AG09309 (cell line): ENCODE results near the gene PLK5.
"Not testable (repeated sequence)": the region's sequence is repeated elsewhere in the genome, so short reads cannot be mapped to it uniquely, and the experiment has no call there.

Source experiments
- DNase-seq: peaks from one replicate; pipeline ENCODE4 v3.0.0-alpha.2; 2010; ENCODE audit warnings: low read depth
- H3K4me3 ChIP-seq: 2 replicates; pipeline ENCODE4 v1.5.1; 2011; ENCODE audit warnings: mild to moderate bottlenecking, low read depth, low read length, moderate library complexity; ENCODE audit not compliant: control insufficient read depth
- TF ChIP-seq, protein P1 (sequence below): IDR thresholded peaks from 2 replicates; pipeline ENCODE4 v1.5.1; 2011; ENCODE audit warnings: mild to moderate bottlenecking, low read depth, low read length, inconsistent platforms; ENCODE audit not compliant: insufficient read depth, control insufficient read depth; ENCODE audit errors: missing control alignments

PLK5 gene

DNA sequence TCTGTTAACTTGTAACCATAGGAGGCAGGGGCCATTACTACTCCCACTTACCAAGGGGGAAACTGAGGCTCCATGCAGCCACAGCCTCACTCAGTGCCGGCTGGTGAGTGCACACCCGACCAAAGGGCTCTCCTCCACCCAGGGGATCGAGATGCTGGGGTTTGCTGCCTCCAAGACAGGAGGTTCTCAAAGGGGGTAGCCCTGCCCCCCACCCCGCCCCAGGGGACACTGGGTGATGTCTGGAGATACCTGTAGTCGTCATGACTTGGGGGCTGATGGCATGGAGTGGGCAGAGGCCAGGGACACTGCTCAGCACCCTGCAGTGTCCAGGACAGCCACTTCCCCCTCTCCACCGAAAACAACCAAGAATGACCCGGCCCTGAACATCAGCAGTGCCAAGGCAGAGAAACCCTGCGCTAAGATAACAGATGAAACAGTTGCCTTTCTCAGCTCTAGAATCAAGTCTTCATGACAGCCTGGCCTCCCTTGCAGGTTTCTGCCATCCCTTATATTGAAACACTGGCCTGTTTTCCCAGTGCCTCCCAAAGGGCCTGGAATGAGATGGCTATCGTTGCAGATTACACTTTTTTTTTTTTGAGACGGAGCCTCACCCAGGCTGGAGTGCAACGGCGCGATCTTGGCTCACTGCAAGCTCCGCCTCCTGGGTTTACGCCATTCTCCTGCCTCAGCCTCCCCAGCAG, 29.6 kb upstream of the PLK5 start:
- no peak for DNase-seq
- TF ChIP-seq, protein P1, sequence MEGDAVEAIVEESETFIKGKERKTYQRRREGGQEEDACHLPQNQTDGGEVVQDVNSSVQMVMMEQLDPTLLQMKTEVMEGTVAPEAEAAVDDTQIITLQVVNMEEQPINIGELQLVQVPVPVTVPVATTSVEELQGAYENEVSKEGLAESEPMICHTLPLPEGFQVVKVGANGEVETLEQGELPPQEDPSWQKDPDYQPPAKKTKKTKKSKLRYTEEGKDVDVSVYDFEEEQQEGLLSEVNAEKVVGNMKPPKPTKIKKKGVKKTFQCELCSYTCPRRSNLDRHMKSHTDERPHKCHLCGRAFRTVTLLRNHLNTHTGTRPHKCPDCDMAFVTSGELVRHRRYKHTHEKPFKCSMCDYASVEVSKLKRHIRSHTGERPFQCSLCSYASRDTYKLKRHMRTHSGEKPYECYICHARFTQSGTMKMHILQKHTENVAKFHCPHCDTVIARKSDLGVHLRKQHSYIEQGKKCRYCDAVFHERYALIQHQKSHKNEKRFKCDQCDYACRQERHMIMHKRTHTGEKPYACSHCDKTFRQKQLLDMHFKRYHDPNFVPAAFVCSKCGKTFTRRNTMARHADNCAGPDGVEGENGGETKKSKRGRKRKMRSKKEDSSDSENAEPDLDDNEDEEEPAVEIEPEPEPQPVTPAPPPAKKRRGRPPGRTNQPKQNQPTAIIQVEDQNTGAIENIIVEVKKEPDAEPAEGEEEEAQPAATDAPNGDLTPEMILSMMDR: no peak
- H3K4me3 ChIP-seq: no peak overlapping the region

DNA sequence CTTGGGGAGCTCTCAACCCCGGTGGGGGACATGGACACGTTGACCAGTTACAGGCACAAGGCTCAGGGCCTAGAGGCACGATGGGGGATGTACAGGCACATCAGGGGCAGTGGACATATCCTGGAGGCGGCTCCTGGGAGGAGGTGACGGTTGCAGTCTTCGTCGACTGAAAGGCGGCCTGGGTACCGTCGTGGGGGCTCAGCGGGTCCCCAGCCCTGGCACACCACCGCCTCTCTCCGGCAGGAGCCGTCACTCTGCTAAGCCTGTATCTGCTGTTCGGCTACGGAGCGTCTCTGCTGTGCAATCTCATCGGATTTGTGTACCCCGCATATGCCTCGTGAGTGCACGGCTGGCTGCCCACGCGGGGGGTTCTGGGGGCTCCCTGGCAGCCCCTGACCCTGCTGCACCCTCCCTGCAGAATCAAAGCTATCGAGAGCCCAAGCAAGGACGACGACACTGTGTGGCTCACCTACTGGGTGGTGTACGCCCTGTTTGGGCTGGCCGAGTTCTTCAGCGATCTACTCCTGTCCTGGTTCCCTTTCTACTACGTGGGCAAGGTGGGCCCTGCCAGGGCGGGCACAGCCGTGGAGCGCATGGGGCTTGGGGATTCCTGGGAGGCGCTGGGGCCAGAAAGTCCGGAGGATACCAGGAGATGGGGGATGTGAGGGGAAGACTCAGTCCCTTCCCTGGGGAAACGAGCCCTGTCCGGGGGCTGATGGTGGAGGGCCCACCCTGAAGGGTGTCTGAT, 28.7 kb upstream of the PLK5 start:
- no peak for DNase-seq
- TF ChIP-seq, protein P1: no peak
- no peak overlapping the region for H3K4me3 ChIP-seq

DNA sequence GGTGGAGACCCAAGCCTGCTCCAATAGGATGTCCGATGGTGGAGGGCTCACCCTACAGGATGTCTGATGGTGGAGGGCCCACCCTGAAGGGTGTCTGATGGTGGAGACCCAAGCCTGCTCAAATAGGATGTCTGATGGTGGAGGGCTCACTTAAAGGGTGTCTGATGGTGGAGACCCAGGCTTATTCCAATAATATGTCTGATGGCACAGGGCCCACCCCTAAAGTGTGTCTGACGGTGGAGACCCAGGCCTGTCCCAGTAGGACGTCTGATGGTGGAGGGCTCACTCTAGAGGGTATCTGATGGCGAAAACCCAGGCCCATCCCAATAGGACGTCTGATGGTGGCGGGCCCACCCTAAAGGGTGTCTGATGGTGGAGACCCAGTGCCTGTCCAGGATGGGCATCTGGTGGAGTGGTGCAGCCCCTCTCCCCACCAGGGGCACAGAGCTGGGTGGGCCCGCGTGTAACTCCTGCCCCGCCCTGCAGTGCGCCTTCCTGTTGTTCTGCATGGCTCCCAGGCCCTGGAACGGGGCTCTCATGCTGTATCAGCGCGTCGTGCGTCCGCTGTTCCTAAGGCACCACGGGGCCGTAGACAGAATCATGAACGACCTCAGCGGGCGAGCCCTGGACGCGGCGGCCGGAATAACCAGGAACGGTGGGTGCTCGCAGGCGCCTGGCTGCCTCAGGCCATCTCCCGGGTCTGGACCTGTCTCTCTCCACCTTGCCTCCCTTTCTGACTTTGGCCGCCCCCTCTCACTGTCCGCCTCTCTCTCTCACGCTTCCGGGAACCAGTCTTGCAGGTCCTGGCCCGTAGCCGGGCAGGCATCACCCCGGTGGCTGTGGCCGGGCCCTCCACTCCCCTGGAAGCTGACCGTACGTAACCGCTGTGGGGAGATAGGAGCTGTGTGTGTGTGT, 27.8 kb upstream of the PLK5 start:
- H3K4me3 ChIP-seq: no peak overlapping the region
- no peak for DNase-seq
- TF ChIP-seq, protein P1: no peak

DNA sequence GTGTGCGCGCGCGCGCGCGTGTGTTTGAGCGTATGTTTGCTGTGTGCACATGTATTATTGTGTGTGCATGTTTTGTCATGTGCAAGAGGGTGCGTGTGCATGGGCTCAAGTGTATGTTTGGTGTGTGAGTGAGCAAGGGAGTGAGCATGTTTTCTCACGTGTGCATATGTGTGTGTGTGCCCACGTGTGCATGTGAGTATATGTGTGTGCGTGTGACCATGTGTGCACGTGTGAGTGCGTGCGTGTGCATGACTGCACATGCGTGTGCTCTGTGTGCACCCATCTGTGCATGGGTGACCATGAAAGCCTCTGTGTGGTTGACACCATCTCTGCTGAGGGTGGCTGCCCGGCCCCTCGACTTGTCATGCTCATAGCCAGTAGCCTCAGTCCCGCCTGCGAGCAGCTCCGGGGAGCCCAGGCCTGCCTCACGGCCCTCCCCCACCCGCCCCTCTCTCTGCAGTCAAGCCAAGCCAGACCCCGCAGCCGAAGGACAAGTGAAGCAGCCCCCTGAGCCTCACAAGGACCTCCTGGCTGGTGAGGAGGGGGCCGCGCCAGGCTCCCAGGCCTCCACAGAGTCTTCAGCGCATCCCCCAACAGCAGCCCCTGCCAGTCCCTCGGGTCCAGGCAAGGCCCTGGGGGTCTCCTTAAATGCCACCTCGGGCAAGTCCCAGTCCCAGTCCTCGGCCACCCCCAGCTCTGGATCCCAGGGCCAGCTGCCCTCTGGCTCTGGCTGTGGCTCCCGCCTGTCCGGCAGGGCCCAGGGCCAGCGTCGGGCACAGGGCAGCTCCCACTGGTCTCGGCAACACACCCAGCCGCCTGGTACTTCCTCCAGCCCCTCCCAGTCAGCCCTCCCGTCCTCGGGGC, 26.9 kb upstream of the PLK5 start:
- no peak overlapping the region for H3K4me3 ChIP-seq
- DNase-seq: no peak
- TF ChIP-seq, protein P1: no peak

DNA sequence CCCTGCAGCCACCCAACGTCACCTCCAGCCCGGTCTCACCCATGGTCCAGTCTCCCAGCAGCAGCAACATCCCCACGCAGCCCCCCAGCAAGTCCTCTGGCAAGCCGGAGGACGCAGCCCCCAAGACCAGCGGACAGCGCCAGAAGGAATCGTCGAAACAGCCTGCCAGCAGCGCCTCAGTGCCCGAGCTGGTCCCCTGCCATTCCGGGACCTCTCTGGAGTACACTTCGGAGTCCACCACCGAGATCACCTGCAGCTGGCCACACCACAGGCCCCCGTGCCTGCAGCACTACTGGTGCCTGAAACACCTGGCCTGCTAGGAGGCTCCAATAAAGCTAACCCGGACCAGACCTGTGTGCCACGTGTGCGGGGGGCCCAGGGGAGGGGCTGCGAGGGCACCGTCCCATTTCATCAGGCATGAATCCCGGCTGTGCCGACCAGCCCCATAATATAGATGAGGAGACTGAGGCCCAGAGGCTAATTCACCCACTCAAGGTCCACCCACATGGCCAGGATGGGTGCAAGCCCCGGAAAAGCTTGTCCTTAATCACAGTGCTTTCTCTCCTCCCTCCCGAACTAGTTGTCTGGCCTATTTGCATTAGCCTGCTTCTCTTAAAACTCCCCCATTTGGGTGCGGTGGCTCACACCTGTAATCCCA, 26.2 kb upstream of the PLK5 start:
- no peak overlapping the region for H3K4me3 ChIP-seq
- DNase-seq: no peak
- TF ChIP-seq, protein P1: no peak

DNA sequence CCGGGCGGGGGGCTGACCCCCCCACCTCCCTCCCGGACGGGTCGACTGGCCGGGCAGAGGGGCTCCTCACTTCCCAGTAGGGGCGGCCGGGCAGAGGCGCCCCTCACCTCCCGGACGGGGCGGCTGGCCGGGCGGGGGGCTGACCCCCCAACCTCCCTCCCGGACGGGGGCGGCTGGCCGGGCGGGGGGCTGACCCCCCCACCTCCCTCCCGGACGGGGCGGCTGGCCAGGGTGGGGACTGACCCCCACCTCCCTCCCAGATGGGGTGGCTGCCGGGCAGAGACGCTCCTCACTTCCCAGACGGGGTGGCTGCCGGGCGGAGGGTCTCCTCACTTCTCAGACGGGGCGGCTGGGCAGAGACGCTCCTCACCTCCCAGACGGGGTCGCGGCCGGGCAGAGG, 24.6 kb upstream of the PLK5 start:
- not testable (repeated sequence) for DNase-seq, H3K4me3 ChIP-seq
